K562 (cell line): ENCODE data around the gene TYR. TPM values are rescaled to one million over a fixed set of nuclear protein-coding genes. Genes with fewer than 3 reads are reported as not detected.

Experiments used
- polyA plus RNA-seq, 8 experiments: library from polyadenylated mRNA; depleted of rRNA in 4 of 8; stranded (reverse) in 5 of 8; unstranded in 3 of 8; fragments of >200 nt; fragmentation: Nextera tagmentation in 2 of 8; fragmentation: Illumina TruSeq in 1 of 8; extraction: Ambion mirVana in 2 of 8; extraction: Trizol in 1 of 8; gene quantifications; 2 replicates each; pipeline versions ENCODE4 v1.2.1 to v1.2.3, GENCODE V29; 2011 to 2014; ENCODE audit warnings: inconsistent platforms in 1 of 8, missing spikeins in 1 of 8
- total RNA-seq, 7 experiments: library from RNA; depleted of rRNA in 6 of 7; stranded (reverse); fragments of >200 nt in 6 of 7; fragmentation: Illumina TruSeq in 2 of 7; extraction: Trizol in 2 of 7; gene quantifications; 2 replicates each; pipeline versions ENCODE4 v1.2.1 to v1.2.3, GENCODE V29; 2011 to 2021; ENCODE audit warnings: low replicate concordance in 1 of 7
- TF ChIP-seq, protein P1 (sequence below): fragments of 200-600 bp; sonication (generic); IDR thresholded peaks from one replicate; pipeline ENCODE4 v1.6.1; 2012; ENCODE audit warnings: mild to moderate bottlenecking, low read depth, low read length, inconsistent platforms

TYR gene
- total and polyA plus RNA-seq, 9 of the 15 experiments (the other 6 are each of a cell fraction or from before 2014, with no cell fraction given), result not detected

DNA sequence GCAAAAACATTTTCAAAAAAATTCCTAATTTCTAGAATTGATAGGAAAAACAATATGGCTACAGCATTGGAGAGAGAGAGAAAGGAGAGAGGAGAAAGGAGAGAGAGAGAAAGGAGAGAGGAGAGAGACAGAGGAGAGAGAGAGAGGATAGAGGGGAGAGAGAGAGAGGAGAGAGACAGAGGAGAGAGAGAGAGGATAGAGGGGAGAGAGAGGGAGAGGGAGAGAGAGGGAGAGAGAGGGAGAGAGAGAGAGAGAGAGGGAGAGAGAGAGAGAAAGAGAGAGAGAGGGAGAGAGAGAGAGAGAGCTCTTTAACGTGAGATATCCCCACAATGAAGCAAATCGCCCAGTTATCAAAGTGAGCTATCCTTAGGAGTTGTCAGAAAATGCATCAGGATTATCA, 737 bp upstream of the TYR start (continued):
- TF ChIP-seq, protein P1, sequence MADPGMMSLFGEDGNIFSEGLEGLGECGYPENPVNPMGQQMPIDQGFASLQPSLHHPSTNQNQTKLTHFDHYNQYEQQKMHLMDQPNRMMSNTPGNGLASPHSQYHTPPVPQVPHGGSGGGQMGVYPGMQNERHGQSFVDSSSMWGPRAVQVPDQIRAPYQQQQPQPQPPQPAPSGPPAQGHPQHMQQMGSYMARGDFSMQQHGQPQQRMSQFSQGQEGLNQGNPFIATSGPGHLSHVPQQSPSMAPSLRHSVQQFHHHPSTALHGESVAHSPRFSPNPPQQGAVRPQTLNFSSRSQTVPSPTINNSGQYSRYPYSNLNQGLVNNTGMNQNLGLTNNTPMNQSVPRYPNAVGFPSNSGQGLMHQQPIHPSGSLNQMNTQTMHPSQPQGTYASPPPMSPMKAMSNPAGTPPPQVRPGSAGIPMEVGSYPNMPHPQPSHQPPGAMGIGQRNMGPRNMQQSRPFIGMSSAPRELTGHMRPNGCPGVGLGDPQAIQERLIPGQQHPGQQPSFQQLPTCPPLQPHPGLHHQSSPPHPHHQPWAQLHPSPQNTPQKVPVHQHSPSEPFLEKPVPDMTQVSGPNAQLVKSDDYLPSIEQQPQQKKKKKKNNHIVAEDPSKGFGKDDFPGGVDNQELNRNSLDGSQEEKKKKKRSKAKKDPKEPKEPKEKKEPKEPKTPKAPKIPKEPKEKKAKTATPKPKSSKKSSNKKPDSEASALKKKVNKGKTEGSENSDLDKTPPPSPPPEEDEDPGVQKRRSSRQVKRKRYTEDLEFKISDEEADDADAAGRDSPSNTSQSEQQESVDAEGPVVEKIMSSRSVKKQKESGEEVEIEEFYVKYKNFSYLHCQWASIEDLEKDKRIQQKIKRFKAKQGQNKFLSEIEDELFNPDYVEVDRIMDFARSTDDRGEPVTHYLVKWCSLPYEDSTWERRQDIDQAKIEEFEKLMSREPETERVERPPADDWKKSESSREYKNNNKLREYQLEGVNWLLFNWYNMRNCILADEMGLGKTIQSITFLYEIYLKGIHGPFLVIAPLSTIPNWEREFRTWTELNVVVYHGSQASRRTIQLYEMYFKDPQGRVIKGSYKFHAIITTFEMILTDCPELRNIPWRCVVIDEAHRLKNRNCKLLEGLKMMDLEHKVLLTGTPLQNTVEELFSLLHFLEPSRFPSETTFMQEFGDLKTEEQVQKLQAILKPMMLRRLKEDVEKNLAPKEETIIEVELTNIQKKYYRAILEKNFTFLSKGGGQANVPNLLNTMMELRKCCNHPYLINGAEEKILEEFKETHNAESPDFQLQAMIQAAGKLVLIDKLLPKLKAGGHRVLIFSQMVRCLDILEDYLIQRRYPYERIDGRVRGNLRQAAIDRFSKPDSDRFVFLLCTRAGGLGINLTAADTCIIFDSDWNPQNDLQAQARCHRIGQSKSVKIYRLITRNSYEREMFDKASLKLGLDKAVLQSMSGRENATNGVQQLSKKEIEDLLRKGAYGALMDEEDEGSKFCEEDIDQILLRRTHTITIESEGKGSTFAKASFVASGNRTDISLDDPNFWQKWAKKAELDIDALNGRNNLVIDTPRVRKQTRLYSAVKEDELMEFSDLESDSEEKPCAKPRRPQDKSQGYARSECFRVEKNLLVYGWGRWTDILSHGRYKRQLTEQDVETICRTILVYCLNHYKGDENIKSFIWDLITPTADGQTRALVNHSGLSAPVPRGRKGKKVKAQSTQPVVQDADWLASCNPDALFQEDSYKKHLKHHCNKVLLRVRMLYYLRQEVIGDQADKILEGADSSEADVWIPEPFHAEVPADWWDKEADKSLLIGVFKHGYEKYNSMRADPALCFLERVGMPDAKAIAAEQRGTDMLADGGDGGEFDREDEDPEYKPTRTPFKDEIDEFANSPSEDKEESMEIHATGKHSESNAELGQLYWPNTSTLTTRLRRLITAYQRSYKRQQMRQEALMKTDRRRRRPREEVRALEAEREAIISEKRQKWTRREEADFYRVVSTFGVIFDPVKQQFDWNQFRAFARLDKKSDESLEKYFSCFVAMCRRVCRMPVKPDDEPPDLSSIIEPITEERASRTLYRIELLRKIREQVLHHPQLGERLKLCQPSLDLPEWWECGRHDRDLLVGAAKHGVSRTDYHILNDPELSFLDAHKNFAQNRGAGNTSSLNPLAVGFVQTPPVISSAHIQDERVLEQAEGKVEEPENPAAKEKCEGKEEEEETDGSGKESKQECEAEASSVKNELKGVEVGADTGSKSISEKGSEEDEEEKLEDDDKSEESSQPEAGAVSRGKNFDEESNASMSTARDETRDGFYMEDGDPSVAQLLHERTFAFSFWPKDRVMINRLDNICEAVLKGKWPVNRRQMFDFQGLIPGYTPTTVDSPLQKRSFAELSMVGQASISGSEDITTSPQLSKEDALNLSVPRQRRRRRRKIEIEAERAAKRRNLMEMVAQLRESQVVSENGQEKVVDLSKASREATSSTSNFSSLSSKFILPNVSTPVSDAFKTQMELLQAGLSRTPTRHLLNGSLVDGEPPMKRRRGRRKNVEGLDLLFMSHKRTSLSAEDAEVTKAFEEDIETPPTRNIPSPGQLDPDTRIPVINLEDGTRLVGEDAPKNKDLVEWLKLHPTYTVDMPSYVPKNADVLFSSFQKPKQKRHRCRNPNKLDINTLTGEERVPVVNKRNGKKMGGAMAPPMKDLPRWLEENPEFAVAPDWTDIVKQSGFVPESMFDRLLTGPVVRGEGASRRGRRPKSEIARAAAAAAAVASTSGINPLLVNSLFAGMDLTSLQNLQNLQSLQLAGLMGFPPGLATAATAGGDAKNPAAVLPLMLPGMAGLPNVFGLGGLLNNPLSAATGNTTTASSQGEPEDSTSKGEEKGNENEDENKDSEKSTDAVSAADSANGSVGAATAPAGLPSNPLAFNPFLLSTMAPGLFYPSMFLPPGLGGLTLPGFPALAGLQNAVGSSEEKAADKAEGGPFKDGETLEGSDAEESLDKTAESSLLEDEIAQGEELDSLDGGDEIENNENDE, result no peak
